Tibial artery (tissue), 4 donors: ENCODE data around the gene UBE2V1.

Experiments
- DNase-seq, 2 donors: peaks; one replicate each; pipeline ENCODE4 v3.0.0-alpha.2; 2019
- H3K27ac ChIP-seq, 2 donors: fragments of 200-600 bp; sonication (generic) in 1 of 2; 1 replicate in 1 of 2; 2 replicates in 1 of 2; pipeline ENCODE4 v1.5.1; 2018 to 2019; ENCODE audit warnings: mild to moderate bottlenecking in 1 of 2
- H3K27me3 ChIP-seq, 2 donors: fragments of 200-600 bp; sonication (generic) in 1 of 2; one replicate each; pipeline versions ENCODE4 v1.5.1 to v1.6.0; 2016 to 2019
- H3K36me3 ChIP-seq, 3 donors: fragments of 200-600 bp; sonication (generic) in 2 of 3; one replicate each; pipeline ENCODE4 v1.5.1; 2016 to 2019; ENCODE audit warnings: mild to moderate bottlenecking in 2 of 3
- H3K4me1 ChIP-seq, 4 donors: fragments of 200-600 bp; sonication (generic) in 2 of 4; 1 replicate in 3 of 4; 2 replicates in 1 of 4; pipeline ENCODE4 v1.5.1; 2016 to 2019
- H3K4me3 ChIP-seq, 2 donors: fragments of 200-600 bp; sonication (generic) in 1 of 2; 1 replicate in 1 of 2; 2 replicates in 1 of 2; pipeline ENCODE4 v1.5.1; 2018 to 2019; ENCODE audit warnings: mild to moderate bottlenecking in 2 of 2
- H3K9me3 ChIP-seq, 3 donors: fragments of 200-600 bp; sonication (generic) in 1 of 3; one replicate each; pipeline ENCODE4 v1.5.1; 2016 to 2019
- intact Hi-C: fragments of 100-400 bp; cut with DNase I; formaldehyde crosslinking; loops from one replicate; pipeline ENCODE4 v1.15.0; 2023; ENCODE audit warnings: low total_unique reads
- TF ChIP-seq, protein P1 (sequence below), 2 experiments: fragments of 200-600 bp in 1 of 2; fragments of 450-650 bp in 1 of 2; IDR thresholded peaks; one replicate each; pipeline ENCODE4 v1.5.1; 2017 to 2019; ENCODE audit warnings: antibody characterized with exemption in 2 of 2, mild to moderate bottlenecking in 1 of 2, moderate library complexity in 1 of 2

Gene UBE2V1

GRCh38 chr20:50151034-50151743 is 38.2 kb upstream of the UBE2V1 start:
- peak overlapping the region; percentile 2 to 84 for H3K27ac ChIP-seq
- TF ChIP-seq, protein P1, sequence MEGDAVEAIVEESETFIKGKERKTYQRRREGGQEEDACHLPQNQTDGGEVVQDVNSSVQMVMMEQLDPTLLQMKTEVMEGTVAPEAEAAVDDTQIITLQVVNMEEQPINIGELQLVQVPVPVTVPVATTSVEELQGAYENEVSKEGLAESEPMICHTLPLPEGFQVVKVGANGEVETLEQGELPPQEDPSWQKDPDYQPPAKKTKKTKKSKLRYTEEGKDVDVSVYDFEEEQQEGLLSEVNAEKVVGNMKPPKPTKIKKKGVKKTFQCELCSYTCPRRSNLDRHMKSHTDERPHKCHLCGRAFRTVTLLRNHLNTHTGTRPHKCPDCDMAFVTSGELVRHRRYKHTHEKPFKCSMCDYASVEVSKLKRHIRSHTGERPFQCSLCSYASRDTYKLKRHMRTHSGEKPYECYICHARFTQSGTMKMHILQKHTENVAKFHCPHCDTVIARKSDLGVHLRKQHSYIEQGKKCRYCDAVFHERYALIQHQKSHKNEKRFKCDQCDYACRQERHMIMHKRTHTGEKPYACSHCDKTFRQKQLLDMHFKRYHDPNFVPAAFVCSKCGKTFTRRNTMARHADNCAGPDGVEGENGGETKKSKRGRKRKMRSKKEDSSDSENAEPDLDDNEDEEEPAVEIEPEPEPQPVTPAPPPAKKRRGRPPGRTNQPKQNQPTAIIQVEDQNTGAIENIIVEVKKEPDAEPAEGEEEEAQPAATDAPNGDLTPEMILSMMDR (IDR thresholded peaks at IDR 0.05) = no peak
- intact Hi-C loops = no loop called here
- no peaks in the 10 kb centered on the region for H3K27me3 ChIP-seq
- no peaks in the 10 kb centered on the region for H3K9me3 ChIP-seq
- peak overlapping the region in 1 of 2 donors; percentile 94 for H3K4me3 ChIP-seq
- H3K36me3 ChIP-seq = peaks cover 0 to 15% (median 6%) of the 10 kb centered on the region in 3 donors
- no peak for DNase-seq
- H3K4me1 ChIP-seq = peaks cover 0 to 63% (median 39%) of the 10 kb centered on the region in 4 donors

GRCh38 chr20:50149481-50150254 is 36.7 kb upstream of the UBE2V1 start:
- Histone ChIP-seq H3K27me3 (no peaks in the 10 kb centered on the region), H3K36me3 (peaks cover 0 to 15% (median 6%) of the 10 kb centered on the region in 3 donors), H3K4me3 (no peak overlapping the region), H3K27ac (peak overlapping the region in 1 of 2 donors; percentile 2), H3K9me3 (no peaks in the 10 kb centered on the region), H3K4me1 (peaks cover 0 to 77% (median 47%) of the 10 kb centered on the region in 4 donors)
- TF ChIP-seq, protein P1 (IDR thresholded peaks at IDR 0.05) = no peak
- DNase-seq = no peak
- intact Hi-C loops = no loop called here

DNA sequence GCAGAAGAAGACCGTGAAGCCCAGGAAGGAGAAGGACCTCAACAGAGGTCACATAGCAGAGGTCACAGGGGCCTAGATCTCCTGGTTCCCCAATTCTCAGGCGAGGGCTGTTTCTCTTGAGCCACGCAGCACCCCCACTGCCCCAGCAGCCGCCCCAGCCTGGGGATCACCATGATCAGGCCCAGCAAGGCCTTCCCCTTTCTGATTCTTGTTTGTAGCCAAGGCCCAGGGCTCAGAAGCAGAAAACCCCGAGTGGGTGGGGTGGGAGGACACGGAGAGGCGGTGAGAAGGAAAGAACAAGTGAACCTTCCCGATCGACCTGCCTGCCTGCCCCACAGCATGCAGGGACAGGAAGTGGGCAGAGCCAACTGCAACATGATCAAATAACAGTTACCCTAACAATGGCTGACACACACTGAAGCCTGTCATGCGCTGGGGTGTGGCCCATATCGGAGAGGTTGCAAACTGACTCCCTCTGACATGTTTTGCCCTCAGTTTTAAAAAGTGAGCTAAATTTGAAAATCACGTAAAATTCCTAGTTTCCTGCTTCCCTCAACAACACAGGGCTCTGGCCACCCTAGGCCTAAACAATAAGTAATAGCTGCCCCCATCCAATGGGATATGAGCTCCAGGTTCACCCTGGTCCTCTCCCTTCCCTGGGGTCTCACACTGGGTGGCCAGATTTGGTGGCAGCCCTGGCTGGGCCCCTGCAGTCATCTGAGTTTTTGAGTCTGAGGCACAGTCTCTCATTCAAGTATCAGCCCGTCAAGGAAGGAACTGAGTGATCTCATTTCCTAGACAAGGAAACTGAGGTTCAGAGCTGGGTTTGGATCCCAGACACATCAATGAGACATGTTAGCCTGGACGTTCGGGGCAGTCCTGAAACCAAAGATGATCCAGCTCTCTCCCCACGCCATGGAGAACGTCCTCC is 34.0 kb upstream of the UBE2V1 start:
- no peak overlapping the region for H3K4me3 ChIP-seq
- DNase-seq = peak; percentile 53 to 69
- H3K4me1 ChIP-seq = peaks cover 0 to 72% (median 39%) of the 10 kb centered on the region in 4 donors

DNA sequence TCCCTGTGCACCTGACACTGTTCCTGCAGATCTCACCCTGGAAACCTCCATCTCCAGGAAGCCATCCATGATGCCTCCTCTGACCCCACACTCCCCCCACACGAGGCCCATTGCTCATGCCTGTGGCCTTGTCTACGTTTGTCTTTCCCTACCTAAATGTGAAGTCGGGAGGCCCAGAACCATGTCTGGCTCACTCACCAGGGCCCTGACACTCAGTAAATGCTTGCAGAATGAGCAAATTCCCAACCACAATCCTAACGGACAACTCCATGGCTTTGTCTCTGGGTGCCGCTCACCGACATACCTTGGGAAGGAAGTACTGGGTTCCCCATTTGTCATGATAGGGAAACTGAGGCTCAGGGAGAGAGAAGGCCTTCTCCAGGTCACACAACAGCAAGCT is 33.3 kb upstream of the UBE2V1 start:
- Histone ChIP-seq H3K27ac (peak overlapping the region; percentile 57 to 73), H3K4me1 (peaks cover 0 to 64% (median 35%) of the 10 kb centered on the region in 4 donors), H3K4me3 (no peak overlapping the region), H3K9me3 (no peaks in the 10 kb centered on the region), H3K27me3 (no peaks in the 10 kb centered on the region), H3K36me3 (peaks cover 9 to 37% (median 28%) of the 10 kb centered on the region in 3 donors)
- DNase-seq = no peak
- TF ChIP-seq, protein P1 (IDR thresholded peaks at IDR 0.05) = no peak
- intact Hi-C loops = no loop called here

More for the DNA sequence above, 34.0 kb upstream of the UBE2V1 start:
- Histone ChIP-seq H3K27me3 (no peaks in the 10 kb centered on the region), H3K9me3 (no peaks in the 10 kb centered on the region), H3K36me3 (peaks cover 9 to 30% (median 20%) of the 10 kb centered on the region in 3 donors), H3K27ac (peak overlapping the region; percentile 57 to 73)
- intact Hi-C loops = no loop called here
- TF ChIP-seq, protein P1 (IDR thresholded peaks at IDR 0.05) = no peak

DNA sequence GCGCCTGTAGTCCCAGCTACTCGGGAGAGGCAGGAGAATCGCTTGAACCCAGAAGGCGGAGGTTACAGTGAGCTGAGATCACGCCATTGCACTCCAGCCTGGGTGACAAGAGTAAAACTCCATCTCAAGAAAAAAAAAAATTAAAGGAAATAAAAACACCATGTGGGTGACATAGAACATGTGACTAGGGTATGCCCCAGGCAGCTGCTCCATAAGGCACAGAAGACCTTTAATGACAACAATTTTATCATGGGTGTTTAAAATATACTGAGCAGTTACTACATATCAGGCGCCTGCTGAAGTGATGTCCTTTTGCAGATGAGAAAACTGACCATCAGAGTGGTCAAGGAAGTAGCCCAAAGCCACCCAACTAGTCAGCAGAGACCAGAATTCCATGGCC is 32.6 kb upstream of the UBE2V1 start:
- Histone ChIP-seq H3K27ac (peak overlapping the region; percentile 68 to 73), H3K27me3 (no peaks in the 10 kb centered on the region), H3K9me3 (no peaks in the 10 kb centered on the region), H3K4me3 (no peak overlapping the region), H3K4me1 (peaks cover 0 to 58% (median 31%) of the 10 kb centered on the region in 4 donors), H3K36me3 (peaks cover 9 to 43% (median 33%) of the 10 kb centered on the region in 3 donors)
- TF ChIP-seq, protein P1 (IDR thresholded peaks at IDR 0.05) = no peak
- DNase-seq = no peak
- intact Hi-C loops = no loop called here
